CD4-positive, alpha-beta T cell (primary cell): Measurements from ENCODE around the gene TBL1X. TPM values are rescaled to one million over a fixed set of nuclear protein-coding genes. Genes with fewer than 3 reads are reported as not detected.

Experiments used
- ATAC-seq: fragments of 200-7000 bp; cut with Tn5 transposase; one replicate; pipeline ENCODE4 v1.10.0; 2022; ENCODE audit warnings: mild to moderate bottlenecking; ENCODE audit not compliant: poor library complexity
- CTCF ChIA-PET: fragments of 350-600 bp; sonication (Branson Sonifier 250); formaldehyde crosslinking; loops from one replicate; lab custom pipeline; 2021; ENCODE audit warnings: antibody characterized with exemption, inconsistent platforms; lab: Charles Lee
- POLR2A ChIA-PET: fragments of 350-600 bp; sonication (Branson Sonifier 250); formaldehyde crosslinking; loops from one replicate; lab custom pipeline; 2021; ENCODE audit warnings: antibody characterized with exemption, inconsistent platforms; lab: Charles Lee
- DNase-seq, 14 experiments: peaks; one replicate each; pipeline ENCODE4 v3.0.0-alpha.2; 2013 to 2020; ENCODE audit warnings: mixed read lengths in 2 of 14
- H3K27ac ChIP-seq, 2 donors: one replicate each; pipeline versions ENCODE4 v1.5.1 to v1.7.0; 2013; ENCODE audit warnings: low read length in 2 of 2, low read depth in 1 of 2, mild to moderate bottlenecking in 1 of 2
- H3K27me3 ChIP-seq, 2 experiments: 1 replicate in 1 of 2; 2 replicates in 1 of 2; pipeline versions ENCODE4 v1.6.1 to v1.7.0; 2013; ENCODE audit warnings: low read length in 2 of 2, control low read depth in 1 of 2, mild to moderate bottlenecking in 1 of 2, moderate library complexity in 1 of 2; ENCODE audit not compliant: insufficient read depth in 2 of 2, control insufficient read depth in 1 of 2
- H3K36me3 ChIP-seq: one replicate; pipeline ENCODE4 v1.6.1; 2013; ENCODE audit warnings: low read length, control low read depth; ENCODE audit not compliant: insufficient read depth
- H3K4me1 ChIP-seq: one replicate; pipeline ENCODE4 v1.6.1; 2013; ENCODE audit warnings: low read length, control low read depth; ENCODE audit not compliant: insufficient read depth
- H3K4me3 ChIP-seq: one replicate; pipeline ENCODE4 v1.5.1; 2013; ENCODE audit warnings: mild to moderate bottlenecking, low read length, moderate library complexity
- H3K9me3 ChIP-seq, 2 experiments: 1 replicate in 1 of 2; 2 replicates in 1 of 2; pipeline versions ENCODE4 v1.6.1 to v1.7.0; 2013; ENCODE audit warnings: low read length in 2 of 2, mild to moderate bottlenecking in 2 of 2, control low read depth in 1 of 2, moderate library complexity in 1 of 2; ENCODE audit not compliant: control insufficient read depth in 1 of 2, insufficient read depth in 1 of 2
- H3K27ac Mint-ChIP-seq: one replicate; pipeline ENCODE4 v1.8.0; 2020; ENCODE audit warnings: mixed read lengths
- H3K27me3 Mint-ChIP-seq: one replicate; pipeline ENCODE4 v1.8.0; 2021; ENCODE audit warnings: mixed read lengths
- H3K36me3 Mint-ChIP-seq: one replicate; pipeline ENCODE4 v1.8.0; 2021; ENCODE audit warnings: low read depth, mixed read lengths
- H3K4me1 Mint-ChIP-seq: one replicate; pipeline ENCODE4 v1.8.0; 2021; ENCODE audit warnings: low read depth, mixed read lengths
- H3K4me3 Mint-ChIP-seq: one replicate; pipeline ENCODE4 v1.8.0; 2020; ENCODE audit warnings: mild to moderate bottlenecking, mixed read lengths
- H3K9me3 Mint-ChIP-seq: one replicate; pipeline ENCODE4 v1.8.0; 2020; ENCODE audit warnings: mixed read lengths
- CTCF ChIP-seq: fragments of 200-600 bp; IDR thresholded peaks from one replicate; pipeline ENCODE4 v1.8.0; 2022; ENCODE audit warnings: antibody characterized with exemption, mild to moderate bottlenecking
- intact Hi-C, 2 experiments: fragments of 100-400 bp; cut with DNase I in 1 of 2; cut with micrococcal nuclease in 1 of 2; formaldehyde crosslinking; loops; one replicate each; pipeline versions ENCODE4 v1.15.1 to v1.9.0; 2023 to 2025; cut with DNase I, micrococcal nuclease
- total RNA-seq, 174 experiments: library from RNA in 2 of 174; stranded (reverse) in 2 of 174; gene quantifications; one replicate each; pipeline ENCODE4 v1.2.3 and lab custom pipeline; 2021 to 2026

The TBL1X gene
- total RNA-seq, 2 experiments from 2014 or later, result 17.4 to 19.2 TPM

- H3K27me3 Mint-ChIP-seq, result no peaks in the 10 kb centered on the region
- H3K27ac ChIP-seq, result no peak overlapping the region
- no peak for ATAC-seq
- no peak for TF ChIP-seq CTCF
- peaks cover 15% of the 10 kb centered on the region for H3K36me3 Mint-ChIP-seq
- H3K4me3 ChIP-seq, result no peak overlapping the region
- intact Hi-C loops, result no loop called here
- no peak for DNase-seq
- peaks cover 0 to 7% of the 10 kb centered on the region in 2 experiments for H3K9me3 ChIP-seq
- no peaks in the 10 kb centered on the region for H3K9me3 Mint-ChIP-seq
- H3K27ac Mint-ChIP-seq, result no peak overlapping the region
- CTCF ChIA-PET, result no interaction called here
- H3K4me1 Mint-ChIP-seq, result peaks cover 4% of the 10 kb centered on the region
- H3K36me3 ChIP-seq, result no peaks in the 10 kb centered on the region
- no peak overlapping the region for H3K4me3 Mint-ChIP-seq
- POLR2A ChIA-PET, result no interaction called here
- H3K4me1 ChIP-seq, result no peaks in the 10 kb centered on the region
- no peaks in the 10 kb centered on the region for H3K27me3 ChIP-seq
These were observed 130.3 kb downstream of the TBL1X start for GRCh38 chrX:9595174-9595573.

DNA sequence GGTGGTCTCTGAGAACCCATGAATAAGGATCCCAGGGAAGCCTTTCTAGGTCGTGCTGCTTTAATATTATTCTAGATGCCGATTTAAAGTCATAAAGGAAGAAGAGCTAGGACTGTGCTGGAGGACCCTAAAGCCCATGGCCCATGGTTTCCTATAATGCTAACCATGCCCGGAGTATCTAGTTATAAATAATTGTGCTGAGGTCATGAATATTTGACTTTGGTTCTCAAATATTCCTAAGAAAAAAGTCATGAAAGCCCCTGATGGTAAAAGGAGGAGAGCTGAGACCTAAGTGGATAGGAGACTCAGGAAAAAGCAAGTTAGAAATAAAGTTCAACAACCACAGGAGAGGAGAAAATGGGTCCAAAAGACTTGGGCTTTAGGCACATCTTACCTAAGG is 132.0 kb downstream of the TBL1X start:
- Histone ChIP-seq H3K4me1 (no peaks in the 10 kb centered on the region), H3K9me3 (no peaks in the 10 kb centered on the region), H3K4me3 (no peak overlapping the region), H3K36me3 (no peaks in the 10 kb centered on the region), H3K27ac (no peak overlapping the region), H3K27me3 (no peaks in the 10 kb centered on the region)
- Mint-ChIP-seq H3K9me3 (no peaks in the 10 kb centered on the region), H3K27me3 (no peaks in the 10 kb centered on the region), H3K4me3 (no peak overlapping the region), H3K27ac (no peak overlapping the region), H3K36me3 (peaks cover 10% of the 10 kb centered on the region), H3K4me1 (peaks cover 8% of the 10 kb centered on the region)
- ChIA-PET POLR2A (no interaction called here), CTCF (no interaction called here)
- intact Hi-C loops, result no loop called here
- DNase-seq (no peak), ATAC-seq (no peak)
- no peak for TF ChIP-seq CTCF

DNA sequence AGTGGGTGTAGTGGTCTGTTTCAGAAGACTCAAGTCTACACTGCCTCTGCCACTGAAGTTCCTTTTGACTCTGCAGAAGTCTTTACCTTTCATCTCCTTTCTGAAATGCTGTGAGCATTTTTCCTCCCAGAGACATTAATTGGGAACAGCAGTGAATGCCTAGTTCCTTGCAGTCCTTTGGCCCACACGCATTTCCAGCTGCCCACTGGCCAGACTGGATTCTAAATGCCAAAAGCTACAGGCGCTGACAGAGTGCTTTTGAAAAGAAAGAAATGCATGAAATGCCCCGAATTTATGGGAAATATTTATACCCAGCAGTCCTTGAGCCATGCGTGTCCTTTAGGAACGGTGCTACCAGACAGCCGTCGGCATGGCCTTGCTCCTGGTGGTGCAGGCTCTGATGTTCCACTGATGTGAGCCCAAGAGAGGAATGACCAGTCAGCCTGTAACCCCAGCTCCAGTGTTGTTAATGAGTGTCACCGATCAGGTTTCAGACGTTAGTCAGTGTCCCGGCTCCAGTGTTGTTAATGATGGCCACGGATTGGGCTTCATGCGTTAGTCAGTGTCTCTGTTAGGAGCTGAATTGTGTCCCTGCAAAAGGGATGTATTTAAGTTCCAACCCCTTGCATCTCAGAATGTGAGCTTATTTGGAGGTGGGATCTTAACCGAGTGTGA is 132.6 kb downstream of the TBL1X start:
- no peaks in the 10 kb centered on the region for H3K4me1 ChIP-seq
- ChIA-PET POLR2A (no interaction called here), CTCF (interaction anchor here (1.3 kb wide), 1 partner anchor 11 kb away, joined by 3 read pairs; no protein-coding TSS in a partner anchor)
- no peaks in the 10 kb centered on the region for H3K9me3 Mint-ChIP-seq
- H3K27me3 ChIP-seq, result no peaks in the 10 kb centered on the region
- ATAC-seq, result no peak
- no peak overlapping the region for H3K4me3 ChIP-seq
- no peak overlapping the region for H3K27ac Mint-ChIP-seq
- no peak for DNase-seq
- H3K36me3 Mint-ChIP-seq, result peaks cover 4% of the 10 kb centered on the region
- no peaks in the 10 kb centered on the region for H3K9me3 ChIP-seq
- TF ChIP-seq CTCF, result no peak
- H3K4me1 Mint-ChIP-seq, result peaks cover 4% of the 10 kb centered on the region
- no peaks in the 10 kb centered on the region for H3K36me3 ChIP-seq
- H3K27ac ChIP-seq, result no peak overlapping the region
- no peak overlapping the region for H3K4me3 Mint-ChIP-seq
- intact Hi-C loops, result no loop called here
- H3K27me3 Mint-ChIP-seq, result no peaks in the 10 kb centered on the region
